Measurements from ENCODE around the gene ZNF501. TPM values are rescaled to one million over a fixed set of nuclear protein-coding genes. Genes with fewer than 3 reads are reported as not detected.

The ZNF501 gene
- total RNA-seq, 2 donors from 2014 or later: 3.0 TPM

GRCh38 chr3:44761424-44762169, 32.2 kb downstream of the ZNF501 start, which contains the start of the genes KIAA1143 and KIF15:
Gene KIAA1143 (minus strand): TSS chr3:44761619. CDS start chr3:44761602, 17 bp downstream.
Gene KIF15 (plus strand): TSS chr3:44761794. CDS start chr3:44761866, 72 bp downstream.
- no peaks in the 10 kb centered on the region for H3K27me3 ChIP-seq
- intact Hi-C loops (cut with DNase I): no loop called here
- H3K4me3 ChIP-seq: peak within 1 kb of the TSS; percentile 72
- no peaks in the 10 kb centered on the region for H3K36me3 ChIP-seq
- no peaks in the 10 kb centered on the region for H3K4me1 ChIP-seq
- no peaks in the 10 kb centered on the region for H3K9me3 ChIP-seq
- no peak within 1 kb of the TSS for H3K27ac ChIP-seq
- peak; percentile 97 for DNase-seq
- no peak for TF ChIP-seq CTCF (IDR thresholded peaks at IDR 0.05)
- peak within 1 kb of the TSS; percentile 85 for H3K9ac ChIP-seq (ENCODE audit: low read depth in 2 of 2, low read length in 2 of 2)

- H3K4me1 ChIP-seq: no peaks in the 10 kb centered on the region
- peak overlapping the region; percentile 72 for H3K4me3 ChIP-seq
- no peak for TF ChIP-seq CTCF (IDR thresholded peaks at IDR 0.05)
- DNase-seq: no peak
- no peaks in the 10 kb centered on the region for H3K27me3 ChIP-seq
- peak overlapping the region in 1 of 2 donors; percentile 43 for H3K9ac ChIP-seq (ENCODE audit: low read depth in 2 of 2, low read length in 2 of 2)
- H3K36me3 ChIP-seq: no peaks in the 10 kb centered on the region
- H3K9me3 ChIP-seq: no peaks in the 10 kb centered on the region
- H3K27ac ChIP-seq: no peak overlapping the region
- intact Hi-C loops (cut with DNase I): no loop called here
Measured at GRCh38 chr3:44762170-44762677, 32.8 kb downstream of the ZNF501 start.

GRCh38 chr3:44762690-44763089, 33.3 kb downstream of the ZNF501 start:
- no peak for TF ChIP-seq CTCF (IDR thresholded peaks at IDR 0.05)
- Histone ChIP-seq H3K4me3 (peak overlapping the region; percentile 72), H3K4me1 (no peaks in the 10 kb centered on the region), H3K9ac (ENCODE audit: low read depth in 2 of 2, low read length in 2 of 2) (no peak overlapping the region), H3K27me3 (no peaks in the 10 kb centered on the region), H3K27ac (no peak overlapping the region), H3K9me3 (no peaks in the 10 kb centered on the region), H3K36me3 (no peaks in the 10 kb centered on the region)
- no peak for DNase-seq
- intact Hi-C loops (cut with DNase I): no loop called here

- intact Hi-C loops (cut with DNase I): no loop called here
- Histone ChIP-seq H3K9ac (ENCODE audit: low read depth in 2 of 2, low read length in 2 of 2) (no peak overlapping the region), H3K27me3 (no peaks in the 10 kb centered on the region), H3K4me3 (no peak overlapping the region), H3K4me1 (no peaks in the 10 kb centered on the region), H3K9me3 (no peaks in the 10 kb centered on the region), H3K36me3 (no peaks in the 10 kb centered on the region), H3K27ac (no peak overlapping the region)
- no peak for TF ChIP-seq CTCF (IDR thresholded peaks at IDR 0.05)
- no peak for DNase-seq
Measured at GRCh38 chr3:44764248-44764647, 34.8 kb downstream of the ZNF501 start.

GRCh38 chr3:44771424-44772098, 42.1 kb downstream of the ZNF501 start:
- Histone ChIP-seq H3K4me1 (no peaks in the 10 kb centered on the region), H3K36me3 (no peaks in the 10 kb centered on the region), H3K27me3 (no peaks in the 10 kb centered on the region), H3K9me3 (no peaks in the 10 kb centered on the region), H3K4me3 (no peak overlapping the region), H3K27ac (no peak overlapping the region), H3K9ac (ENCODE audit: low read depth in 2 of 2, low read length in 2 of 2) (no peak overlapping the region)
- no peak for TF ChIP-seq CTCF (IDR thresholded peaks at IDR 0.05)
- intact Hi-C loops (cut with DNase I): no loop called here
- no peak for DNase-seq
